ENCODE results near the gene CCDC86.
"Not testable (repeated sequence)": the region's sequence is repeated elsewhere in the genome, so short reads cannot be mapped to it uniquely, and the experiment has no call there.

Gene CCDC86

GRCh38 chr11:60841797-60842667, at the start of gene CCDC86:
CCDC86 (plus strand) TSS chr11:60842113; CDS start chr11:60842125, 12 bp downstream.
- peak; percentile 99 for DNase-seq

GRCh38 chr11:60792521-60792920, 49.4 kb upstream of the CCDC86 start:
- no peak for DNase-seq

GRCh38 chr11:60795291-60795690, 46.6 kb upstream of the CCDC86 start:
- DNase-seq: no peak

GRCh38 chr11:60797846-60798630, 43.9 kb upstream of the CCDC86 start:
- no peak for DNase-seq

- no peak for DNase-seq
Measured at GRCh38 chr11:60798631-60799030, 43.3 kb upstream of the CCDC86 start.

- no peak for DNase-seq
Measured at GRCh38 chr11:60801194-60801593, 40.7 kb upstream of the CCDC86 start.

GRCh38 chr11:60803273-60803936, 38.5 kb upstream of the CCDC86 start:
- no peak for DNase-seq

- DNase-seq: no peak
Measured at GRCh38 chr11:60809249-60809648, 32.7 kb upstream of the CCDC86 start.

GRCh38 chr11:60809691-60810090, 32.2 kb upstream of the CCDC86 start:
- no peak for DNase-seq

GRCh38 chr11:60810151-60810550, 31.8 kb upstream of the CCDC86 start:
- no peak for DNase-seq

GRCh38 chr11:60810569-60810968, 31.3 kb upstream of the CCDC86 start:
- no peak for DNase-seq

GRCh38 chr11:60813324-60813723, 28.6 kb upstream of the CCDC86 start:
- no peak for DNase-seq

GRCh38 chr11:60814112-60814511, 27.8 kb upstream of the CCDC86 start:
- DNase-seq: no peak

GRCh38 chr11:60816590-60817157, 25.2 kb upstream of the CCDC86 start:
- DNase-seq: no peak

- no peak for DNase-seq
Measured at GRCh38 chr11:60818057-60818456, 23.9 kb upstream of the CCDC86 start.

- DNase-seq: no peak
Measured at GRCh38 chr11:60821827-60822599, 19.9 kb upstream of the CCDC86 start.

GRCh38 chr11:60823745-60824306, 18.1 kb upstream of the CCDC86 start:
- DNase-seq: not testable (repeated sequence)

- DNase-seq: no peak
Measured at GRCh38 chr11:60825118-60825517, 16.8 kb upstream of the CCDC86 start.

- no peak for DNase-seq
Measured at GRCh38 chr11:60825790-60826189, 16.1 kb upstream of the CCDC86 start.

GRCh38 chr11:60830478-60831142, 11.3 kb upstream of the CCDC86 start:
- no peak for DNase-seq

- peak; percentile 85 for DNase-seq
Measured at GRCh38 chr11:60831143-60831500, 10.8 kb upstream of the CCDC86 start.

Data from activated CD4-positive, alpha-beta T cell treated with anti-CD3 and anti-CD28 coated beads, Interleukin-2, Interleukin-6, amounts not matched to agents 100 ng/mL and 50 ng/mL, durations not matched to agents 16 hours and 8 hours (primary cell).